ENCODE results near the gene CLCN1.

The CLCN1 gene

GRCh38 chr7:143385891-143386781 is 70.2 kb downstream of the CLCN1 start:
- no peak overlapping the region for H3K4me3 ChIP-seq (ENCODE audit: control insufficient read depth, low read depth, low read length)
- DNase-seq (ENCODE audit: low read depth) = no peak
- TF ChIP-seq CTCF (IDR thresholded peaks at IDR 0.05; ENCODE audit: control insufficient read depth, insufficient read depth, low read depth, low read length, missing control alignments) = no peak

- DNase-seq (ENCODE audit: low read depth) = no peak
- no peak overlapping the region for H3K4me3 ChIP-seq (ENCODE audit: control insufficient read depth, low read depth, low read length)
- no peak for TF ChIP-seq CTCF (IDR thresholded peaks at IDR 0.05; ENCODE audit: control insufficient read depth, insufficient read depth, low read depth, low read length, missing control alignments)
Observed at GRCh38 chr7:143387156-143387975, 71.5 kb downstream of the CLCN1 start.

GRCh38 chr7:143388051-143388450 is 72.1 kb downstream of the CLCN1 start:
- DNase-seq (ENCODE audit: low read depth) = no peak
- no peak for TF ChIP-seq CTCF (IDR thresholded peaks at IDR 0.05; ENCODE audit: control insufficient read depth, insufficient read depth, low read depth, low read length, missing control alignments)

GRCh38 chr7:143388491-143389101 is 72.7 kb downstream of the CLCN1 start:
- TF ChIP-seq CTCF (IDR thresholded peaks at IDR 0.05; ENCODE audit: control insufficient read depth, insufficient read depth, low read depth, low read length, missing control alignments) = no peak
- DNase-seq (ENCODE audit: low read depth) = no peak
- no peak overlapping the region for H3K4me3 ChIP-seq (ENCODE audit: control insufficient read depth, low read depth, low read length)

More at GRCh38 chr7:143388051-143388450, 72.1 kb downstream of the CLCN1 start:
- H3K4me3 ChIP-seq (ENCODE audit: control insufficient read depth, low read depth, low read length) = no peak overlapping the region

- no peak overlapping the region for H3K4me3 ChIP-seq (ENCODE audit: control insufficient read depth, low read depth, low read length)
- DNase-seq (ENCODE audit: low read depth) = no peak
- peak; percentile 9 for TF ChIP-seq CTCF (IDR thresholded peaks at IDR 0.05; ENCODE audit: control insufficient read depth, insufficient read depth, low read depth, low read length, missing control alignments)
Observed at GRCh38 chr7:143389316-143390103, 73.6 kb downstream of the CLCN1 start.
